T-helper 1 cell treated with Interleukin-12 subunit alpha and Interleukin-12 subunit beta and Interleukin-4 antibody, amounts not matched to agents 30 ng/mL and 1 ng/mL, for 36 hours (primary cell): ENCODE measurements around the gene TGM2. TPM values are rescaled to one million over a fixed set of nuclear protein-coding genes. Genes with fewer than 3 reads are reported as not detected.

ENCODE experiments used
- intact Hi-C: fragments of 100-400 bp; cut with micrococcal nuclease; formaldehyde crosslinking; loops from one replicate; pipeline ENCODE4 v1.15.1; 2024
- total RNA-seq: library from RNA; stranded (reverse); gene quantifications from 2 replicates; pipeline ENCODE4 v1.2.3, GENCODE V29; 2022

TGM2 gene
- 1.6 and 2.3 TPM in 2 replicates for total RNA-seq

GRCh38 chr20:38165089-38165965 is at the start of gene TGM2:
Gene TGM2 (minus strand): TSS chr20:38165270. CDS start chr20:38165198, 72 bp downstream.
- intact Hi-C loops: loop anchor here (1.0 to 5.0 kb wide), 6 partner anchors 13 to 108 kb away; no protein-coding TSS in a partner anchor

- intact Hi-C loops: no loop called here
Measured at GRCh38 chr20:38214256-38215193, 49.5 kb upstream of the TGM2 start.

GRCh38 chr20:38213607-38213940 is 48.5 kb upstream of the TGM2 start:
- intact Hi-C loops: no loop called here

- intact Hi-C loops: no loop called here
Measured at GRCh38 chr20:38212806-38213606, 47.9 kb upstream of the TGM2 start.

- intact Hi-C loops: no loop called here
Measured at GRCh38 chr20:38211200-38212097, 46.4 kb upstream of the TGM2 start.

GRCh38 chr20:38210741-38211140 is 45.7 kb upstream of the TGM2 start:
- intact Hi-C loops: no loop called here

- intact Hi-C loops: no loop called here
Measured at GRCh38 chr20:38209736-38210405, 44.8 kb upstream of the TGM2 start.

GRCh38 chr20:38209054-38209675 is 44.1 kb upstream of the TGM2 start:
- intact Hi-C loops: no loop called here

GRCh38 chr20:38208523-38208922 is 43.5 kb upstream of the TGM2 start:
- intact Hi-C loops: no loop called here

GRCh38 chr20:38208088-38208487 is 43.0 kb upstream of the TGM2 start:
- intact Hi-C loops: no loop called here

- intact Hi-C loops: no loop called here
Measured at GRCh38 chr20:38207621-38208020, 42.6 kb upstream of the TGM2 start.

- intact Hi-C loops: no loop called here
Measured at GRCh38 chr20:38205001-38205400, 39.9 kb upstream of the TGM2 start.

GRCh38 chr20:38203981-38204357 is 38.9 kb upstream of the TGM2 start:
- intact Hi-C loops: no loop called here

GRCh38 chr20:38203337-38203980 is 38.4 kb upstream of the TGM2 start:
- intact Hi-C loops: no loop called here

GRCh38 chr20:38202982-38203293 is 37.9 kb upstream of the TGM2 start:
- intact Hi-C loops: no loop called here

GRCh38 chr20:38202153-38202981 is 37.3 kb upstream of the TGM2 start:
- intact Hi-C loops: no loop called here

GRCh38 chr20:38201356-38201755 is 36.3 kb upstream of the TGM2 start:
- intact Hi-C loops: no loop called here

- intact Hi-C loops: no loop called here
Measured at GRCh38 chr20:38200646-38201045, 35.6 kb upstream of the TGM2 start.
